K562 (cell line): Measurements from ENCODE around the gene ZNRF1. TPM values are rescaled to one million over a fixed set of nuclear protein-coding genes. Genes with fewer than 3 reads are reported as not detected.

ENCODE experiments used
- ELK1 ChIP-seq: sonication (generic); formaldehyde crosslinking; IDR thresholded peaks from 2 replicates; pipeline ENCODE4 v1.8.1; 2022; ENCODE audit warnings: missing genetic modification reagents
- RBM17 ChIP-seq: fragments of 200-400 bp; formaldehyde crosslinking; IDR thresholded peaks from 2 replicates; pipeline ENCODE4 v1.6.1; 2017; ENCODE audit warnings: low read depth, mild to moderate bottlenecking, low read length, borderline replicate concordance
- ZBTB40 ChIP-seq, 2 experiments: fragments of 450-650 bp in 1 of 2; sonication (generic) in 1 of 2; formaldehyde crosslinking in 1 of 2; IDR thresholded peaks; 2 replicates each; pipeline versions ENCODE4 v1.7.1 to v1.9.0; 2016 to 2022; ENCODE audit warnings: inconsistent platforms in 1 of 2, mild to moderate bottlenecking in 1 of 2, missing genetic modification reagents in 1 of 2
- ZFPM2 ChIP-seq: fragments of 250-450 bp; sonication (Bioruptor Pico); IDR thresholded peaks from 2 replicates; pipeline ENCODE4 v1.5.1; 2022; ENCODE audit warnings: mild to moderate bottlenecking
- ZNF134 ChIP-seq: fragments of 250-450 bp; sonication (Bioruptor Pico); conservative IDR thresholded peaks from 2 replicates; pipeline ENCODE4 v1.4.0; 2020
- polyA plus RNA-seq, 8 experiments: library from polyadenylated mRNA; depleted of rRNA in 4 of 8; stranded (reverse) in 5 of 8; unstranded in 3 of 8; fragments of >200 nt; fragmentation: Nextera tagmentation in 2 of 8; fragmentation: Illumina TruSeq in 1 of 8; extraction: Ambion mirVana in 2 of 8; extraction: Trizol in 1 of 8; gene quantifications; 2 replicates each; pipeline versions ENCODE4 v1.2.1 to v1.2.3, GENCODE V29; 2011 to 2014; ENCODE audit warnings: inconsistent platforms in 1 of 8, missing spikeins in 1 of 8
- total RNA-seq, 7 experiments: library from RNA; depleted of rRNA in 6 of 7; stranded (reverse); fragments of >200 nt in 6 of 7; fragmentation: Illumina TruSeq in 2 of 7; extraction: Trizol in 2 of 7; gene quantifications; 2 replicates each; pipeline versions ENCODE4 v1.2.1 to v1.2.3, GENCODE V29; 2011 to 2021; ENCODE audit warnings: low replicate concordance in 1 of 7

Gene ZNRF1
- total and polyA plus RNA-seq, 9 of the 15 experiments (the other 6 are each of a cell fraction or from before 2014, with no cell fraction given), result 9.5 to 37.7 (median 20.0) TPM

DNA sequence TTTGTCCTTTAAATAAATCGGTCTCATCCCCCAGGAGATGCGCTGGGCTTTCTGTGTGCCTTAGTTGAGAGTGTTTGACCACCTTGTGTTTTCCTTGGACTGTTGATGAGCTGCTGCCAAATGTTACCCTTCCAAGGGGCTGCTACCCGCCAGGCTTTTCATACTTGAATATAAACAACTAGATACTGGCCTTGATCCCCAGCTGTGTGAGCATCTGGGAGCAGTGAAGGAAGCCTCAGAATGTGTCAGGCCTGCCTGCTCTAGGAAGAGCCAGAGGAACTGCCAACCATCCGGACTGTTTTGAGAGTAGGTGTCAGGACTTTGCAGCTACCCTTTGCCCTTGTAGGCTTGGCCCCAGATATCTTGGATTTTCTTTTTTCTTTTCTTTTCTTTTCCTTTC, 60.0 kb downstream of the ZNRF1 start (continued):
- TF ChIP-seq ZBTB40 (IDR thresholded peaks at IDR 0.05), result no peak
- no peak for TF ChIP-seq ZBTB40 (CRISPR knock-in tag; IDR thresholded peaks at IDR 0.05)
- no peak for TF ChIP-seq ZFPM2 (CRISPR knock-in tag)
- TF ChIP-seq ZNF134, result no peak
- TF ChIP-seq ELK1 (CRISPR knock-in tag), result no peak
- no peak for TF ChIP-seq RBM17
